Smooth muscle cell (in vitro differentiated cells): ENCODE measurements around the gene GPR4. TPM values are rescaled to one million over a fixed set of nuclear protein-coding genes. Genes with fewer than 3 reads are reported as not detected.
"Not testable (repeated sequence)": the region's sequence is repeated elsewhere in the genome, so short reads cannot be mapped to it uniquely, and the experiment has no call there.

ENCODE experiments used
- DNase-seq: peaks from one replicate; lab custom pipeline; 2025; ENCODE audit not compliant: unreplicated experiment; lab: John Stamatoyannopoulos, UW
- H2AFZ ChIP-seq: fragments of 200-600 bp; sonication (generic); 2 replicates; pipeline ENCODE4 v1.6.0; 2016; ENCODE audit warnings: antibody characterized with exemption, low read depth, mild to moderate bottlenecking
- H3F3A ChIP-seq: fragments of 200-600 bp; sonication (generic); 2 replicates; pipeline ENCODE4 v1.6.0; 2017; ENCODE audit warnings: antibody characterized with exemption, low read depth
- H3K27ac ChIP-seq: fragments of 200-600 bp; sonication (generic); 2 replicates; pipeline ENCODE4 v1.5.1; 2016; ENCODE audit warnings: low read depth, mild to moderate bottlenecking
- H3K27me3 ChIP-seq: fragments of 200-600 bp; sonication (generic); 2 replicates; pipeline ENCODE4 v1.6.1; 2016; ENCODE audit warnings: low read depth, mild to moderate bottlenecking
- H3K36me3 ChIP-seq: fragments of 200-600 bp; sonication (generic); 2 replicates; pipeline ENCODE4 v1.5.1; 2016; ENCODE audit warnings: low read depth
- H3K4me1 ChIP-seq: fragments of 200-600 bp; sonication (generic); 2 replicates; pipeline ENCODE4 v1.5.1; 2016; ENCODE audit warnings: low read depth
- H3K4me2 ChIP-seq: fragments of 200-600 bp; sonication (generic); 2 replicates; pipeline ENCODE4 v1.6.0; 2016; ENCODE audit warnings: mild to moderate bottlenecking
- H3K4me3 ChIP-seq: fragments of 200-600 bp; sonication (generic); 2 replicates; pipeline ENCODE4 v1.5.1; 2016; ENCODE audit warnings: mild to moderate bottlenecking
- H3K79me2 ChIP-seq: fragments of 200-600 bp; sonication (generic); 2 replicates; pipeline ENCODE4 v1.6.0; 2016; ENCODE audit warnings: low read depth, mild to moderate bottlenecking
- H3K9ac ChIP-seq: fragments of 200-600 bp; sonication (generic); 2 replicates; pipeline ENCODE4 v1.6.0; 2016; ENCODE audit warnings: low read depth
- H3K9me3 ChIP-seq: fragments of 200-600 bp; sonication (generic); replicated peaks from 2 replicates; pipeline ENCODE4 v1.5.1; 2016; ENCODE audit warnings: low read depth
- H4K20me1 ChIP-seq: fragments of 200-600 bp; sonication (generic); 2 replicates; pipeline ENCODE4 v1.6.0; 2016; ENCODE audit warnings: low read depth
- whole genome bisulfite sequencing: methylation state at CpG from one replicate; pipeline ENCODE4 v1.1.7; 2016; ENCODE audit warnings: low lambda C conversion rate; 5-methylcytosine and 5-hydroxymethylcytosine counted together
- polyA plus RNA-seq: library from polyadenylated mRNA; unstranded; fragments of >200 nt; fragmentation: Nextera tagmentation; extraction: Ambion mirVana; gene quantifications from 2 replicates; pipeline ENCODE4 v1.2.1, GENCODE V29; 2016
- total RNA-seq: library from RNA; depleted of rRNA; stranded (reverse); fragments of >200 nt; gene quantifications from 2 replicates; pipeline ENCODE4 v1.2.3, GENCODE V29; 2014
- TF ChIP-seq, protein P1 (sequence below): fragments of 200-600 bp; sonication (generic); IDR thresholded peaks from 2 replicates; pipeline ENCODE4 v1.5.1; 2017; ENCODE audit warnings: borderline replicate concordance, mild to moderate bottlenecking, antibody characterized with exemption; ENCODE audit not compliant: insufficient read depth, poor library complexity, severe bottlenecking

GPR4 gene
- total and polyA plus RNA-seq, 2 experiments from 2014 or later, result not detected

DNA sequence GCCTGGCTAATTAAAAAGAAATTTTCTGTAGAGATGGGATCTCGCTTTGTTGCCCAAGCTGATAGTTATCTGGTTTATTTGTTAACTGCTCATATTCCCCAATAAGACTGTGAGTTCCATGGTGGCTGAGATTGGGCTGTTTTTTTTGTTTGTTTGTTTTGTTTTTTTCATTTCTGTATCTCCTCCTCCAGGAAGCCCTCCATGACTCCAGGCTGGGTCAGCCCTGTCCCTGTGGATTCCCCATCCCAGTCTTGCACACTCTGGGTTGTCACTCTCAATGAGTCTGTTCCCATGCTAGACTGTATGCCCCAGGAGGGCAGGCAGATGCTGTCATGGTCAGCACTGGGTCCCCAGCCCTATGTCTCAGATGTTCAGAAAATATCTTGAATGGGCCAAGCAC lies 34.3 kb upstream of the GPR4 start:
- WGBS, result 85% methylated on average over 1 of the region's 1 CpG
- H3K27ac ChIP-seq, result no peak overlapping the region
- no peak overlapping the region for H3K4me2 ChIP-seq
- no peak for DNase-seq
- H3K27me3 ChIP-seq, result no peaks in the 10 kb centered on the region
- H3K9ac ChIP-seq, result no peak overlapping the region
- peaks cover 14% of the 10 kb centered on the region for H3K4me1 ChIP-seq
- TF ChIP-seq, protein P1, sequence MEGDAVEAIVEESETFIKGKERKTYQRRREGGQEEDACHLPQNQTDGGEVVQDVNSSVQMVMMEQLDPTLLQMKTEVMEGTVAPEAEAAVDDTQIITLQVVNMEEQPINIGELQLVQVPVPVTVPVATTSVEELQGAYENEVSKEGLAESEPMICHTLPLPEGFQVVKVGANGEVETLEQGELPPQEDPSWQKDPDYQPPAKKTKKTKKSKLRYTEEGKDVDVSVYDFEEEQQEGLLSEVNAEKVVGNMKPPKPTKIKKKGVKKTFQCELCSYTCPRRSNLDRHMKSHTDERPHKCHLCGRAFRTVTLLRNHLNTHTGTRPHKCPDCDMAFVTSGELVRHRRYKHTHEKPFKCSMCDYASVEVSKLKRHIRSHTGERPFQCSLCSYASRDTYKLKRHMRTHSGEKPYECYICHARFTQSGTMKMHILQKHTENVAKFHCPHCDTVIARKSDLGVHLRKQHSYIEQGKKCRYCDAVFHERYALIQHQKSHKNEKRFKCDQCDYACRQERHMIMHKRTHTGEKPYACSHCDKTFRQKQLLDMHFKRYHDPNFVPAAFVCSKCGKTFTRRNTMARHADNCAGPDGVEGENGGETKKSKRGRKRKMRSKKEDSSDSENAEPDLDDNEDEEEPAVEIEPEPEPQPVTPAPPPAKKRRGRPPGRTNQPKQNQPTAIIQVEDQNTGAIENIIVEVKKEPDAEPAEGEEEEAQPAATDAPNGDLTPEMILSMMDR, result no peak
- no peaks in the 10 kb centered on the region for H3K36me3 ChIP-seq
- H3F3A ChIP-seq, result peaks cover 27% of the 10 kb centered on the region
- H3K79me2 ChIP-seq, result peaks cover 3% of the 10 kb centered on the region
- H3K4me3 ChIP-seq, result no peak overlapping the region
- H4K20me1 ChIP-seq, result no peaks in the 10 kb centered on the region
- no peak overlapping the region for H2AFZ ChIP-seq
- H3K9me3 ChIP-seq, result no peaks in the 10 kb centered on the region

DNA sequence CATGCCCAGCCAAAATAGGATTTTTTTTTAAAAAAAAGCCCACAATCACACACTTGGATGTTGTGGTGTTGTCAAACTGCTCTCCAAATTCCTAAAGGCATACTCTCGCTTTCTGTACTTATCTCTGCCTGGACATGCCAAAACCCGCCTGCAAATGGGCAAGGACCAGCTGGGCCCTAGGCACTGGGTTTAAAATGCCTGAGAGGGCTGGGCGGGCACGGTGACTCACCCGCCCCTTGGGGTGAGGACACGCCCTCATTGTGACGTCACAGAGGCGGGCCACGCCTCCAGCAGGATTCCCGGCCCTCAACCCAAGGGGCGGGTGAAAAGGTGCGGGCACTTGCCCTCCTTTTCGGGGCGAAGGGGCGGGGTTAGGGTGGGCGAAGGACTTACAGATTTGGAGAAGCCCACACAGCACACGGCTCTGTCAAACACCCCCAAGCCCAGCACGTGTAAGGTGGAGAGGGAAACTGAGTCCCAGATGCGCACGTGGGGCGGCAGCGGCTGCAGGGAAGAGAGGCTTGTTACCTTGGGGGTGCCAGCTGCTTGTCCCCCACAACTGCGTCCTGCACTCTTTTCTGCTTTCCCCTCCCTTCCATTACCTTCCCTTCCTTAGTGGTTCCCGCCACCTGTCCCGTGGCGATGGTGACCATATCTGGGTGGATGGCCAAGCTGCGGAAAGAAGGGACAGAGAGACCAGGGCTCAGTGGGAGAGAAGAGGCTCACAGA lies 30.6 kb upstream of the GPR4 start:
- Histone ChIP-seq H3K79me2 (no peaks in the 10 kb centered on the region), H3K4me3 (no peak overlapping the region), H3K9me3 (no peaks in the 10 kb centered on the region), H3K4me1 (peaks cover 2% of the 10 kb centered on the region), H3K9ac (no peak overlapping the region), H3K36me3 (no peaks in the 10 kb centered on the region), H3K27me3 (no peaks in the 10 kb centered on the region), H3F3A (no peaks in the 10 kb centered on the region), H3K27ac (peak overlapping the region; percentile 78), H4K20me1 (no peaks in the 10 kb centered on the region), H2AFZ (no peak overlapping the region), H3K4me2 (peak overlapping the region; percentile 6)
- 36% methylated on average over 26 of the region's 27 CpGs for WGBS
- TF ChIP-seq, protein P1, result no peak
- peak; percentile 53 for DNase-seq

DNA sequence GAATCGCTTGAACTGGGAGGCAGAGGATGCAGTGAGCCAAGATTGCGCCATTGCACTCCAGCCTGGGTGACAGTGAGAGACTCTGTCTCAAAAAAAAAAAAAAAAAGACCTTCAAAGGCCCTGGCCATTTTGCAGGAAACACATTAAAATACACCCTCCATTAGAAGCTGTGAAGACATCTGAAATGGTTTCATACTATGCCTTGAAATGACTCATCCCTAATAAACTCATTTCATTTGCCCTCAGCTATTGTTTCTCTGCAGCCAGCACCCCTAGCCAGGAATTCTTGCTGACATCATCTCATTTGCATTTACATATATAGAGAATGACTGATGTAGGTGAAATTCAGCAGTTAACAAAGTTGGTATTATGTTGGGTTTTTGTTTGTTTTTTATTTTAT lies 28.5 kb upstream of the GPR4 start:
- no peaks in the 10 kb centered on the region for H3F3A ChIP-seq
- H3K9me3 ChIP-seq, result no peaks in the 10 kb centered on the region
- H3K4me1 ChIP-seq, result peaks cover 2% of the 10 kb centered on the region
- no peak overlapping the region for H3K9ac ChIP-seq
- H4K20me1 ChIP-seq, result no peaks in the 10 kb centered on the region
- TF ChIP-seq, protein P1, result no peak
- no peaks in the 10 kb centered on the region for H3K36me3 ChIP-seq
- WGBS, result 81% methylated on average over 2 of the region's 2 CpGs
- no peak overlapping the region for H2AFZ ChIP-seq
- H3K27ac ChIP-seq, result peak overlapping the region; percentile 71
- no peak overlapping the region for H3K4me3 ChIP-seq
- no peak for DNase-seq
- no peaks in the 10 kb centered on the region for H3K79me2 ChIP-seq
- no peaks in the 10 kb centered on the region for H3K27me3 ChIP-seq
- H3K4me2 ChIP-seq, result no peak overlapping the region

DNA sequence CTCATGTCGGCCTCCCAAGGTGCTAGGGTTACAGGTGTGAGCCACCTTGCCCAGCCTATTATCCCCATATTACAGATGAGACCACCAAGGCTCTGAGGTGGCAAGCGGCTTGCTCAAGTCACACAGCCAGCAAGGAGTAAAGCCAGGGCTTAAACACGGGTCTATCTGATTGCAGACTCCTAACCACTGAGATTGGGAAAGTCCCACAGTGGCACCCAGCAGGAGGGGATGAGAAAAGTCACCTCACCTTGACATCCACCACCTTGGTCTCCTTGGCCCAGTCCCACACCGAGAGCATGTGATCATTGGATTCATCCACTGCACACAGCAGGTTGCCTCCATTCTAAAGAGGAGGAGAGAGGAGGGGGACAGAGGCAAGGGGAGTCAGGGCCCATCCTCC lies 27.7 kb upstream of the GPR4 start:
- peaks cover 2% of the 10 kb centered on the region for H3K4me1 ChIP-seq
- H3F3A ChIP-seq, result no peaks in the 10 kb centered on the region
- H3K79me2 ChIP-seq, result no peaks in the 10 kb centered on the region
- H2AFZ ChIP-seq, result no peak overlapping the region
- no peak overlapping the region for H3K9ac ChIP-seq
- no peak overlapping the region for H3K4me3 ChIP-seq
- 90% methylated on average over 4 of the region's 4 CpGs for WGBS
- H3K4me2 ChIP-seq, result no peak overlapping the region
- H3K36me3 ChIP-seq, result no peaks in the 10 kb centered on the region
- no peaks in the 10 kb centered on the region for H3K27me3 ChIP-seq
- H3K9me3 ChIP-seq, result no peaks in the 10 kb centered on the region
- TF ChIP-seq, protein P1, result no peak
- no peaks in the 10 kb centered on the region for H4K20me1 ChIP-seq
- peak overlapping the region; percentile 41 for H3K27ac ChIP-seq
- no peak for DNase-seq

DNA sequence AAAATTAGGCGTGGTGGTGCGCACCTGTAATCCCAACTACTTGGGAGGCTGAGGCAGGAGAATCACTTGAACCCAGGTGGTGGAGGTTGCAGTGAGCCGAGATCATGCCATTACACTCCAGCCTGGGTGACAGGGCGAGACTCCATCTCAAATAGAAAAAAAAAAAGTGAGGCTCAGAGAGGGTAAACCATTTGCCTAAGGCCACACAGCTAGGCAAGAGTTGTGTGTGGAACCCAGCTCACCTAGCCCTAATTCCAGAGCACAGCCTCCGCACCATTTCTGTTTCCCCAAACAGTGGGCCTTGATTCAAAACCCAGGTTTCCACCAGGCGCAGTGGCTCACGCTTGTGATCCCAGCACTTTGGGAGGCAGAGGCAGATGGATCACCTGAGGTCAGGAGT lies 26.2 kb upstream of the GPR4 start:
- 95% methylated on average over 7 of the region's 7 CpGs for WGBS

More for the DNA sequence above, 26.2 kb upstream of the GPR4 start:
- not testable (repeated sequence) for H3K27ac ChIP-seq, DNase-seq, H2AFZ ChIP-seq, H3K27me3 ChIP-seq, H3K79me2 ChIP-seq, H3K36me3 ChIP-seq, H3K4me1 ChIP-seq, H3K9me3 ChIP-seq, H4K20me1 ChIP-seq, H3K9ac ChIP-seq, H3F3A ChIP-seq, H3K4me2 ChIP-seq, H3K4me3 ChIP-seq
